GM23248 (cell line): ENCODE results near the gene SAMD8. TPM values are rescaled to one million over a fixed set of nuclear protein-coding genes. Genes with fewer than 3 reads are reported as not detected.

Experiments
- DNase-seq: peaks from one replicate; pipeline ENCODE4 v3.0.0-alpha.2; 2015
- H2AFZ ChIP-seq: fragments of 200-600 bp; sonication (generic); 2 replicates; pipeline ENCODE4 v1.6.1; 2016; ENCODE audit warnings: antibody characterized with exemption
- H3F3A ChIP-seq: fragments of 200-600 bp; sonication (generic); 2 replicates; pipeline ENCODE4 v1.6.1; 2016; ENCODE audit warnings: mild to moderate bottlenecking, antibody characterized with exemption, mixed run types; ENCODE audit not compliant: insufficient read depth
- H3K27ac ChIP-seq: fragments of 200-600 bp; sonication (generic); 2 replicates; pipeline ENCODE4 v1.5.1; 2016; ENCODE audit warnings: mild to moderate bottlenecking
- H3K27me3 ChIP-seq: fragments of 200-600 bp; sonication (generic); replicated peaks from 2 replicates; pipeline ENCODE4 v1.6.1; 2016; ENCODE audit warnings: mild to moderate bottlenecking; ENCODE audit not compliant: insufficient read depth
- H3K36me3 ChIP-seq: fragments of 200-600 bp; sonication (generic); 2 replicates; pipeline ENCODE4 v1.6.1; 2016; ENCODE audit warnings: low read depth, mild to moderate bottlenecking
- H3K4me1 ChIP-seq: fragments of 200-600 bp; sonication (generic); 2 replicates; pipeline ENCODE4 v1.6.1; 2016; ENCODE audit warnings: mild to moderate bottlenecking; ENCODE audit not compliant: insufficient read depth
- H3K4me2 ChIP-seq: fragments of 200-600 bp; sonication (generic); one replicate; pipeline ENCODE4 v1.6.1; 2016; ENCODE audit warnings: mild to moderate bottlenecking; ENCODE audit not compliant: unreplicated experiment
- H3K4me3 ChIP-seq: fragments of 200-600 bp; sonication (generic); 2 replicates; pipeline ENCODE4 v1.5.1; 2016; ENCODE audit warnings: mild to moderate bottlenecking
- H3K79me2 ChIP-seq: fragments of 200-600 bp; sonication (generic); 2 replicates; pipeline ENCODE4 v1.6.1; 2016; ENCODE audit warnings: mild to moderate bottlenecking; ENCODE audit not compliant: insufficient read depth
- H3K9ac ChIP-seq: fragments of 200-600 bp; sonication (generic); 2 replicates; pipeline ENCODE4 v1.6.1; 2016; ENCODE audit warnings: mild to moderate bottlenecking
- H3K9me2 ChIP-seq: fragments of 200-600 bp; sonication (generic); 2 replicates; pipeline ENCODE4 v1.6.1; 2016; ENCODE audit warnings: mixed run types, mild to moderate bottlenecking, moderate library complexity; ENCODE audit not compliant: insufficient read depth
- H3K9me3 ChIP-seq: fragments of 200-600 bp; sonication (generic); one replicate; pipeline ENCODE4 v1.6.1; 2017; ENCODE audit warnings: low read depth
- H4K20me1 ChIP-seq: fragments of 200-600 bp; sonication (generic); 2 replicates; pipeline ENCODE4 v1.6.0; 2016; ENCODE audit not compliant: insufficient read depth
- EZH2 ChIP-seq: fragments of 200-600 bp; sonication (generic); IDR thresholded peaks from 2 replicates; pipeline ENCODE4 v1.6.1; 2018; ENCODE audit warnings: antibody characterized with exemption, mild to moderate bottlenecking; ENCODE audit not compliant: insufficient read depth, poor library complexity, severe bottlenecking
- EZH2phosphoT487 ChIP-seq: fragments of 200-600 bp; sonication (generic); IDR thresholded peaks from 2 replicates; pipeline ENCODE4 v1.6.1; 2018; ENCODE audit warnings: antibody characterized with exemption, moderate library complexity, mild to moderate bottlenecking, low read depth; ENCODE audit not compliant: insufficient read depth
- WGBS, 2 experiments: methylation state at CpG; one replicate each; pipeline ENCODE4 v1.1.6; 2015 to 2017; ENCODE audit warnings: low lambda C conversion rate in 2 of 2, low coverage in 1 of 2; ENCODE audit errors: missing lambda C conversion rate in 2 of 2; 5-methylcytosine and 5-hydroxymethylcytosine counted together
- in situ Hi-C: fragments of 300-500 bp; cut with MboI; formaldehyde crosslinking; loops from 2 replicates; pipeline ENCODE4 v1.15.0; 2020
- polyA plus RNA-seq: library from polyadenylated mRNA; unstranded; fragments of >200 nt; fragmentation: Nextera tagmentation; extraction: Ambion mirVana; gene quantifications from 2 replicates; pipeline ENCODE4 v1.2.1, GENCODE V29; 2016
- total RNA-seq: library from RNA; depleted of rRNA; stranded (reverse); fragments of >200 nt; shearing (Covaris generic); gene quantifications from 2 replicates; pipeline ENCODE4 v1.2.3, GENCODE V29; 2014

The SAMD8 gene
- total and polyA plus RNA-seq, 2 experiments from 2014 or later = 16.9 to 30.5 TPM

- H3K4me1 ChIP-seq = no peaks in the 10 kb centered on the region
- in situ Hi-C loops = no loop called here
- H3K4me2 ChIP-seq = no peak overlapping the region
- H3K36me3 ChIP-seq = no peaks in the 10 kb centered on the region
- TF ChIP-seq EZH2 = no peak
- no peak for TF ChIP-seq EZH2phosphoT487
- H3K79me2 ChIP-seq = no peaks in the 10 kb centered on the region
- no peak overlapping the region for H3K4me3 ChIP-seq
- no peak overlapping the region for H3K9ac ChIP-seq
- H3K27me3 ChIP-seq = no peaks in the 10 kb centered on the region
- H3K9me3 ChIP-seq = no peaks in the 10 kb centered on the region
- no peaks in the 10 kb centered on the region for H3F3A ChIP-seq
- no peaks in the 10 kb centered on the region for H3K9me2 ChIP-seq
- no peak for DNase-seq
- no peak overlapping the region for H2AFZ ChIP-seq
- no peaks in the 10 kb centered on the region for H4K20me1 ChIP-seq
- 95 to 98% methylated on average over 17 of the region's 17 CpGs for WGBS, 2 experiments
- no peak overlapping the region for H3K27ac ChIP-seq
These were observed 38.0 kb upstream of the SAMD8 start for GRCh38 chr10:75073442-75073841.

- H3K27ac ChIP-seq = no peak overlapping the region
- in situ Hi-C loops = no loop called here
- H3K9me2 ChIP-seq = no peaks in the 10 kb centered on the region
- H2AFZ ChIP-seq = no peak overlapping the region
- no peaks in the 10 kb centered on the region for H3K9me3 ChIP-seq
- WGBS, 2 experiments = 45 to 50% methylated on average over 2 of the region's 2 CpGs
- H3K36me3 ChIP-seq = no peaks in the 10 kb centered on the region
- H3K4me1 ChIP-seq = no peaks in the 10 kb centered on the region
- no peaks in the 10 kb centered on the region for H3K27me3 ChIP-seq
- TF ChIP-seq EZH2phosphoT487 (no peak), EZH2 (no peak)
- no peak for DNase-seq
- no peaks in the 10 kb centered on the region for H3F3A ChIP-seq
- no peaks in the 10 kb centered on the region for H4K20me1 ChIP-seq
- no peak overlapping the region for H3K4me2 ChIP-seq
- H3K9ac ChIP-seq = no peak overlapping the region
- H3K79me2 ChIP-seq = no peaks in the 10 kb centered on the region
- no peak overlapping the region for H3K4me3 ChIP-seq
These were observed 36.6 kb upstream of the SAMD8 start for GRCh38 chr10:75074711-75075445.

GRCh38 chr10:75076348-75076747, 35.1 kb upstream of the SAMD8 start:
- Histone ChIP-seq H4K20me1 (no peaks in the 10 kb centered on the region), H3K36me3 (no peaks in the 10 kb centered on the region), H3K27ac (no peak overlapping the region), H2AFZ (no peak overlapping the region), H3F3A (no peaks in the 10 kb centered on the region), H3K9ac (no peak overlapping the region), H3K4me3 (no peak overlapping the region), H3K4me2 (no peak overlapping the region), H3K9me3 (no peaks in the 10 kb centered on the region), H3K79me2 (no peaks in the 10 kb centered on the region), H3K9me2 (no peaks in the 10 kb centered on the region), H3K4me1 (no peaks in the 10 kb centered on the region), H3K27me3 (no peaks in the 10 kb centered on the region)
- in situ Hi-C loops = no loop called here
- 76 to 81% methylated on average over 6 of the region's 6 CpGs for WGBS, 2 experiments
- TF ChIP-seq EZH2 (no peak), EZH2phosphoT487 (no peak)
- no peak for DNase-seq

- TF ChIP-seq EZH2phosphoT487 = no peak
- no peak for TF ChIP-seq EZH2
- WGBS, 2 experiments = 72 to 74% methylated on average over 9 of the region's 9 CpGs
- no peaks in the 10 kb centered on the region for H3K79me2 ChIP-seq
- no peaks in the 10 kb centered on the region for H3K9me2 ChIP-seq
- H3K27me3 ChIP-seq = no peaks in the 10 kb centered on the region; the same call in 1 of the 2 replicates
- no peaks in the 10 kb centered on the region for H3K4me1 ChIP-seq
- no peaks in the 10 kb centered on the region for H3K9me3 ChIP-seq
- no peak overlapping the region for H3K4me3 ChIP-seq
- no peak overlapping the region for H3K4me2 ChIP-seq
- no peak overlapping the region for H3K27ac ChIP-seq
- H2AFZ ChIP-seq = no peak overlapping the region
- H3K9ac ChIP-seq = no peak overlapping the region
- no peaks in the 10 kb centered on the region for H4K20me1 ChIP-seq
- no peak for DNase-seq
- H3F3A ChIP-seq = no peaks in the 10 kb centered on the region
- H3K36me3 ChIP-seq = no peaks in the 10 kb centered on the region
- in situ Hi-C loops = loop anchor here (10.0 kb wide), 1 partner anchor 815 kb away; no protein-coding TSS in a partner anchor
These were observed 31.9 kb upstream of the SAMD8 start for GRCh38 chr10:75079436-75080083.
